NCI-H510A (cell line): Measurements from ENCODE around the gene FAM13B.
"Not testable (repeated sequence)": the region's sequence is repeated elsewhere in the genome, so short reads cannot be mapped to it uniquely, and the experiment has no call there.

Source experiments
- DNase-seq: peaks from one replicate; lab custom pipeline; 2025; lab: John Stamatoyannopoulos, UW

Gene FAM13B

GRCh38 chr5:138032572-138033385 lies at the start of gene FAM13B:
Gene FAM13B (minus strand): TSS chr5:138033079. CDS start chr5:138019111, 13,968 bp downstream.
- DNase-seq: peak; percentile 58

DNA sequence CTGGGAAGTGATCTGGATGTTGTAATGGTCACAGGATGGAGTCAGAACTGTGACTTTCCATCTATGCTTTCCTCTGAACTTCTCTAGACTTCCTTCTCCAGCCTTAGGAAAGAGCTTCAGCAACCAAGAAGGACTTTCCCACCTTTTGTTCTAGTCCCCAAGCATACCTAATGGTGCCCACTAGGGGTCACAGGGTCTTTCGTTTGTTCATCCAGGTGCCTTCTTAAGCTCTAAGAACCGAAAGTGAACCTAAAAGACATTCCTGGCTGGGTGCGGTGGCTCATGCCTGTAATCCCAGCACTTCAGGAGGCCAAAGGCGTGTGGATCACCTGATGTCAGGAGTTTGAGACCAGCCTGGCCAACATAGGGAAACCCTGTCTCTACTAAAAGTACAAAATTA lies 49.2 kb upstream of the FAM13B start:
- DNase-seq: no peak

DNA sequence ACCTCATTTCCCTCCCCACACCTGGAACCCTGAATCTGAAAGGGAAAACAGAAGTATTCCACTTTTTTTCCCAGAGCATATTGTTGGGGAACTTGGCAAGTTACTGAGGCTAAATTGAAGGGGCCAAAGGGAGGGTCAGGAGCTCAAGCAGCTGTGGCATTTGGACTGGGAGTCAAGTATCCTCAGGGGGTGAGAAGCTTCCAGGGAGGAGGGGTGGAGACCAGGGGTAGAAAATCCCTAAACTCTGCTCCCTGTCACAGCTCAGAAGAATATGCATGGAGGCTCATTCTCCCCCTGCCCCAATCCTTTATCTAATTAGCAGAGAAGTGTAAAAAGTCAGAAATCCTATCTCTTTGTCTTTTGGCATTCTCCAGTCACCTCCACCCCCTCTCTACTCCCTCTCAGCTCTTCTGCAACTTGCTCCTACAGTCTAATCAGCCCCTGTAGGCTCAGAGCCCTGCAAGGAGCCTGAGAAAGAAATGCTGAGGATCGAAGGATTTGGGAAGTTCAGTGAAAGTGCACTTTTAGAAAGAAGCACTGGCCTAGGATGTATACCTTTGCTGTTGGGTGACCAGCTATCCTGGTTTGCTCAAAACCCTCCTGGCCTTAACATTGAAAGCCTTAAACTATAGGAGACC lies 45.2 kb upstream of the FAM13B start:
- no peak for DNase-seq

GRCh38 chr5:138077064-138077696 lies 44.3 kb upstream of the FAM13B start:
- DNase-seq: peak; percentile 30

DNA sequence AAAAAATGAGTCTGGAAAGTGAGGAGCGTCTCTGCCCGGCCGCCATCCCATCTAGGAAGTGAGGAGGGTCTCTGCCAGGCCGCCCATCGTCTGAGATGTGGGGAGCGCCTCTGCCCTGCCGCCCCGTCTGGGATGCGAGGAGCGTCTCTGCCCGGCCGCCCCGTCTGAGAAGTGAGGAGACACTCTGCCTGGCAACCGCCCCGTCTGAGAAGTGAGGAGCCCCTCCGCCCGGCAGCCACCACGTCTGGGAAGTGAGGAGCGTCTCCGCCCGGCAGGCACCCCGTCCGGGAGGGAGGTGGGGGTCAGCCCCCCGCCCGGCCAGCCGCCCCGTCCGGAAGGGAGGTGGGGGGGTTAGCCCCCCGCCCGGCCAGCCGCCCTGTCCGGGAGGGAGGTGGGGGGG lies 37.1 kb upstream of the FAM13B start:
- DNase-seq: not testable (repeated sequence)

GRCh38 chr5:138068742-138069600 lies 36.1 kb upstream of the FAM13B start:
- no peak for DNase-seq

GRCh38 chr5:138067945-138068344 lies 35.1 kb upstream of the FAM13B start:
- DNase-seq: no peak

DNA sequence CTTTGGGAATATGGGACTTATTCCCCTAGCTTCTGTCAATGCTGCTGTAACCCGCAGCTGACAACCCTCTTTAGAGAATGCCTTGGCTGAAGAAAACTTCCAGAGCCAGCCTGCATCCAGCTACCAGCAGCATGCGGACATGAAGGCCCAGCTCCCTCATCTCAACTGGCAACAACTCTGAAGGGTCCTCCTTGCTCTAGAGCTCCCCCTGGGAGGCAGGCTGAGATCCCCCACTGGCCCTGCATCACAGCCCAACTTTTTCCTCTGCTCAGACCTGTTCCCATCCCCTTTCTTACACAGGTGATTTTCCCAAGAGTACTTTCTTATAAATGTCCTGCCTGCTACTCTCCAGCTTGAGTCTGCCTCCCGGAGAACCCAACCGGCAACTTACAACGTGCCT lies 32.2 kb upstream of the FAM13B start:
- no peak for DNase-seq

GRCh38 chr5:138064526-138064925 lies 31.6 kb upstream of the FAM13B start:
- DNase-seq: no peak

- DNase-seq: no peak
Observed at GRCh38 chr5:138054847-138055558, 22.1 kb upstream of the FAM13B start.

GRCh38 chr5:138054206-138054605 lies 21.3 kb upstream of the FAM13B start:
- no peak for DNase-seq

DNA sequence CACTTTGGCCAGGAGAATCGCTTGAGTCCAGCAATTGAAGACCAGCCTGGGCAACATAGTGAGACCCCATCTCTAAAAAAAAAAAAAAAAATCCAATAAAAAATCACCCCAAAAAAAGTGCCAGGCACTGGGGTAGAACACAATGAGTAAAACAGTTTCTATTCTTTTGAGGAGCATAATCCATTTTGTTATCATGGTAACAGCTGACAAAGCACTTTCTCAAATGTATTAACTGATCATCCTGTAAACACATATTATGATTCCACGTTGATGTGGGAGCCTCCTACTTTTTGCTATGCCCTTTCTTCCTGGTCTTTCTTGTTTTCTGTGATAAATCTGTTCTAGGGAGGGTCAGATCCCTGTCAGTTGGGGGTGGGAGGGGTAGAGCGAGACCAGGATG lies 20.7 kb upstream of the FAM13B start:
- DNase-seq: no peak

DNA sequence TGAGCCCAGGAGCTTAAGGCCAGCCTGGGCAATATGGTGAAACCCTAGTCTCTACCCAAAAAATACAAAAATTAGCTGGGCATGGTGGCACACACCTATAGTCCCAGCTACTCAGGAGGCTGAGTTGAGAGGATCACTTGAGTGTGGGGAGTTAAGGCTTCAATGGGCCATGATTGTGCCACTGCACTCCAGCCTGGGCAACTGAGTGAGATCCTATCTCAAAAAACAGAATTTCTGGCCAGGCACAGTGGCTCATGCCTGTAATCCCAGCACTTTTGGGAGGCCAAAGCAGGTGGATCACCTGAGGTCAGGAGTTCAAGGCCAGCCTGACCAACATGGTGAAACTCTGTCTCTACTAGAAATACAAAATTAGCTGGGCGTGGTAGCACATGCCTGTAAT lies 19.8 kb upstream of the FAM13B start:
- DNase-seq: not testable (repeated sequence)

GRCh38 chr5:138051441-138052296 lies 18.8 kb upstream of the FAM13B start:
- no peak for DNase-seq

- DNase-seq: not testable (repeated sequence)
Observed at GRCh38 chr5:138045283-138045682, 12.4 kb upstream of the FAM13B start.

DNA sequence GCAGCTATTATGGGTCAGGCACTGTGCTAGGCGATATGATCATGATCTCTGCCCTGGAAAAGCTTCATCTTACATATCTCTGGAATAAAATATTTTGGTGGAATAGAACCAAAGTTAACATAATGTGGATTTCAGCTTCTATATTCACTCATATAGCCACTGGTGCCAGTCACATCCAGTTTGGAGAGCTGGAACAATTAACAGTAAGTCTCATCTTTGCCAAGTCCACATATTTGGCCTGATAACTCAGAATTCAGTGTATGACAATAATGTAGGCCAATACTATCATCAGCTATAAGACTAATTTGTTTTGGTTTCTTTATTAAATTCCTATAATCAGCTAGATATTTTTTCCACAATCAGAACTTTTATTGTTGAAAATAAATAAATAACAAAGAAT lies 5.9 kb upstream of the FAM13B start:
- DNase-seq: no peak

DNA sequence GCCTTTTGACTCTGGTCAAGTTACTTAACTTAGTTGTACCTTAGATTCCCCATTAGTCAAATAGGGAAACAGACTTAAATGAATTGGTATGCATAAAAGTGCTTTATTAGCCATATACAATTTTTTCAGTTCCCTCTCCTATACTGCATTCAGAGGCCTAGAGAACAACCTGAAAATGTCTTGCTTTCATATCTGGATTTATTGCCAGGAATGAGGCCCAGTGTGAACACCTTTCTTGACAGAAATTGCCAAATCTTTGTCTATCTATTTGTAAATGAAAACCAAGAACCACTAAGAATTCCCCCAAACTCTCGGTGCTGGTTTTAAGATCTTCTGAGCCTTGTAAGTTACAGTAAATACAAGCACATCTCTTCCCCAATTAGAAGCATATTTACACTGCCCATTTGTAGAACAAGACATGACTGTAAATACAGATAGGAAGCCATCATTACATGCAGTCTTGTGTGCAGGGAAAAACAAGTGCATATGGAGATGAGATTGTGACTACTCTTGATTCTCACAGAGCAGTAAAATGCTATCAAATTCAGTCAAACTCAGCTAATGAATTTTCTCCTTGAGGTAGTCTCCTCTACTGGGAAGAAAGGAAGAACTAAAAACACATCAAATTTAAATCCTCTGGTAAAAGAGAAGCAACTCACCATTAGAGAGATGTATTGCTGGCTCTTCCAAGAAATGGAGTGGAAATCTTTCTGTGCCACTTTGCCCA lies 5.2 kb upstream of the FAM13B start:
- DNase-seq: no peak

GRCh38 chr5:138037271-138037670 lies 4.4 kb upstream of the FAM13B start:
- no peak for DNase-seq

GRCh38 chr5:138035605-138036537 lies 3.0 kb upstream of the FAM13B start:
- peak; percentile 59 for DNase-seq
